GM18505 (cell line): ENCODE results near the gene PHAF1.

Experiments
- ATAC-seq: cut with Tn5 transposase; IDR thresholded peaks from one replicate; pipeline ENCODE4 v1.9.1; 2021; ENCODE audit not compliant: unreplicated experiment
- POLR2A ChIP-seq: IDR thresholded peaks from 4 replicates; pipeline ENCODE4 v1.6.1; 2011; ENCODE audit warnings: borderline replicate concordance; ENCODE audit not compliant: insufficient read depth, insufficient read length; ENCODE audit errors: extremely low read depth

Gene PHAF1

DNA sequence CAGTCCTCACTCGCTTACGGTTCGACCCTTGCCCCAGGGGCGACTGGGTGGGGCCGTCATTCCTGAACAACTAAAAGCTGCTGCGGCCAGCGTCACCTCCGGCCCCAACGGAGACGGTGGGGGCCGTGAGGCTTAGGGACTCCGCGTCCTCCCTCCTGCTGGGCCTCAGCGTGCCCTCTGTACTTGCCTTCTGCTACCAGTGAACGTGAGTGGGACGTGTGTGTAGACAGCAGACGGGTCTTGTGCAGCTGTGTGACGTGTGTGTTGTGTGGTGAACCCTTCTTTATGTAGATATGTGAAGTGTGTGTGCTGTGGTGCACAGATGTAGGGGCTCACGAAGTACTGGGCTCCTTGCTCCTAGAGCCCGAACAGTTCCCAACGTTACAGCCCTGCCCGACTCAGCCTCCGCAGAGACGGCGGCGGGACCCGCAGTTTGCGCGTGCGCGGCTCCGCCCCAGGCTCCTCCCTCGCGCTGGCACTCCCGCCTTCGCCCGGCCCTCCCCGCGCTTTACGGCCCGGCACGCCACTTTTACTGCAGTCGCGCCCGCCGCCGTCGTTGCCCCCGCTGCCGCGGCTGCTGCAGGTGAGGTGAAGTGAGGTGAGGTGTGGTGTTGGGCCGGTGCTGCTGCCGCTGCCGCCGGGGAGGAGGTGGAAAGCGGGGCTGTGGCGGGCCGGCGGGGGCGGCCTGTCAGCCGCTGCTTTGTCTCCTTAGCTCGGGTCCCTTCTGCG lies at the start of gene PHAF1:
TSS of gene PHAF1 (plus strand) at position 535 of the 729 bp plus-strand sequence. CDS start 235 bp downstream, outside the sequence.
- ATAC-seq = peak; percentile 82

DNA sequence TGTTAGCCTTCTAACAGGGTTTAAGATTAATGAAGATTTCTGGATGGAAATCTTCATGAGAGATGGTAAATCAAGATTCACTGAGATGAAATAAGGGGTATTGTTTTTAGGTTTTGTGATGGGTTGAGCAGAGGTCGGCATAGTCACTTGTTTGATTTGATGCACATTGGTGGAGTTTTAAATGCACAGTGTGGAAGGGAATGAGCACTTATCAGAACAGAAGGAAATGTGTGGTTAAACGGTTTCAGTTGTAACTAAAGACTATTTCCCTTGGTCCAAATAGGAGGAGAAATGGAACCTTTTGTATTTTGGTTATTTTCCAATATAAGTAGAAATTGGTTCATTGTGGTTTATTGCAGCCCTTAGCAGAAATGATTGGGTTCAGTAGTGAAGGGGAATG lies 46.7 kb upstream of the PHAF1 start:
- ATAC-seq = no peak
- TF ChIP-seq POLR2A = no peak

More for the DNA sequence above, at the start of gene PHAF1:
- peak; percentile 88 for TF ChIP-seq POLR2A

DNA sequence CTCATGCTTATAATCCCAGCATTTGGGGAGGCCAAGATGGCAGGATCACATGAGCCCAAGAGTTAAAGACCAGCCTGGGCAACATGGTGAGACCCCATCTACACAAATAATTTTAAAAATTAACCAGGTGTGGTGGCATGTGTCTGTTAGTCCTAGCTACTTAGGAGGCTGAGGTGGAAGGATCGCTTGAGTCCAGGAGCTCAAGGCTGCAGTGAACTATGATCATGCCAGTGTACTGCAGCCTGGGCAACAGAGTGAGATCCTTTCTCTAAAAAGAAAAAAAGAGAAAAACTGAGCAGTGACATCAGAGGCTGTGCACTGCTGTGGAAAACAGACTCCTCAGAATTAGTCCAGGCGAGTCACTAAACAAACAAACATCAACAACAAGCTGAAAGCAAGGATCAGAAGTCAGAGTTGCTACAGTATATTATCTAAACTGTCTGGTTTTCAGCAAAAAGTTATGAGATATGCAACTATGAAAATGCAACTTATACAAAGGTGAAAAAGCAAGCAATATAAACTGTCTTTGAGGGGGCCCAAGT lies 41.5 kb upstream of the PHAF1 start:
- no peak for ATAC-seq
- TF ChIP-seq POLR2A = no peak

DNA sequence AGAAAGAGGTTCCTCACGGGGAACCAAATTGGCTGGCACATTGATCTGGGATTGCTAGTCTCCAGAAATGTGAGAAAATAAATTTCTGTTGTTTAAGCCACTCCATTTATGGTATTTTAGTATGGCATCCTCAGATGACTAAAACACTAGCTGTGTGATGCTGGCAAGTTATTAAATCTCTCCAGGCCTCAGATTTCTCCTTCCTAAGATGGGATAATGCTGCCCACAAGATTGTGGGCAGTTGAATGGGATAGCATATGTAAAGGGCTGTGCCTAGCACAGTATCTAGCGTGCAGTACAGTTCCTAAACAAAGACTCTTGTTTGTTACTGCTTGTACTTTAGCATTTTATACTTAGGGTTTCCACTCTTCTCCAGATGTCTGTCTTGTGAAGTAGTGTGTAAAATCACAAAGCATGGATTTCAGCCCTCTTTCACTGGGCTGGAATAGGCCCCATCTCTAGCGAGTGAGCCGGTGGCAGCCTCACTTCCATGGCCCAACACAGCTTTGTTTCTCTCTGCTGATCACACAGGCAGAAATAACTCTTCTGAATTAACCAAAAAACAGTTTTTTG lies 38.2 kb upstream of the PHAF1 start:
- no peak for ATAC-seq
- no peak for TF ChIP-seq POLR2A

DNA sequence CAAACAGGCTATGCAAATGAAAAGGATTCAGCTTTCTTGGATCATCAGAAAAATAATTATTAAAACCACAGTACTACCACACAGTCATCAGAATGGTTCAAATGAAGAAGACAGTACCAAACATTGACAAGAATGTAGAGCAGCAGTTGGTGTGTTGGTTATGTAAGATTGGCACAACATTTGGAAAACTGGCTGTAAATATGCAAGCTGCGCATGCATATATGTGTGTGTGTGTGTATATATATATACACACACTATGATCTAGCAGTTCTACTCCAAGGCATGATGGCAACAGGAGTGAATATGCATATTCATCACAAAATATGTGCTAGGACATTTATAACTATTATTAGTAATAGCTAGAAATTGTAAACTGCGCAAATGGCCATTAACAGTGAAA lies 34.4 kb upstream of the PHAF1 start:
- no peak for ATAC-seq
- no peak for TF ChIP-seq POLR2A

DNA sequence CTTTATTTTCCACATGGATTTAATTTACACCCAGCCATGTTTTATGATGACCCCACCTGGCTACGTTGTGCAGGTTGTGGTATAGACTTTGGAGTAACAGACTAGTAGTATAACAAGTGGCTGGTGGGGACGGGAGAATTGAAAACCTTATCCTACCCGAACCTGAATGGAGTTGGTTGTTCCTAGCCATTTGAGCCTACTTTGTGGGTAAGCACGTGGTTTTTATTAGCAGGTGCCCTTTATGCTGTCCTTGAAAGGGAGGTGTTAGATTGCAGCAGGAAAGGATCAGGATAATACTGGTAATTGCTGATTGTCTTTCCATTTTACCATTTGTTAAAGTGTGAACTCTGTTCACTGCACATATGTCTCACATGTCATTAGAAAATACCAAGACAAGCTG lies 31.9 kb upstream of the PHAF1 start:
- no peak for TF ChIP-seq POLR2A
- no peak for ATAC-seq

DNA sequence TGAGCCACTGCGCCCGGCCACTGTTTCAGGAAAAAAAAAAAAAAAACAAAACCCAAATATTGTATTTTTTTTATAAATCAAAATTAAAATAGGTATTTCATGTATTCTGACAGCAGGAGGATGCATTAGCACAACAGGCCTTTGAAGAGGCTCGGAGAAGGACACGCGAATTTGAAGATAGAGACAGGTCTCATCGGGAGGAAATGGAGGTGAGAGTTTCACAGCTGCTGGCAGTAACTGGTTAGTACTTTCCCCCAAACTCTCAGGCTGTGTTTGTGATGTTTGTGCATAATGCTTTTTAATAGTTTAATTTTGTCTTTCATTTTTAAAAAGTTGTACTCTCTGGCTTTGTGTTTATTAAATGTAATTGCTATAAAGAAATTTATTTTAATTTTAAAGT lies 27.6 kb upstream of the PHAF1 start:
- ATAC-seq = no peak
- no peak for TF ChIP-seq POLR2A

DNA sequence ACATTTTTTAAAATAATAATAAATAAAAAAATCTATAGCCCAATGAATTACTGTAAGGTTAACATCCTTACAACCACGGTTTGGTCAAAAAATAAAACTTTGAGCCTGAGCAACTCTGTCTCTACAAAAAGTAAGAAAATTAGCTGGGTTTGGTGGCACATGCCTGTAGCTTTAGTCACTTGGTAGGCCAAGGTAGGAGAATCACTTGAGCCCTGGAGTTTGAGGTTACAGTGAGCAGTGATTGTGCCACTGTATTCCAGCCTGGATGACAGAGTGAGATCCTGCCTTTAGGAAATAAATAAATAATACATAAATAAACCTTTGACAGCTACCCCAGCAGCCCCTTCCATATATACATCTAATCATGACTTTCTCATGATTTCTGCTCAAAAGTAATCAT lies 26.9 kb upstream of the PHAF1 start:
- TF ChIP-seq POLR2A = no peak
- no peak for ATAC-seq

DNA sequence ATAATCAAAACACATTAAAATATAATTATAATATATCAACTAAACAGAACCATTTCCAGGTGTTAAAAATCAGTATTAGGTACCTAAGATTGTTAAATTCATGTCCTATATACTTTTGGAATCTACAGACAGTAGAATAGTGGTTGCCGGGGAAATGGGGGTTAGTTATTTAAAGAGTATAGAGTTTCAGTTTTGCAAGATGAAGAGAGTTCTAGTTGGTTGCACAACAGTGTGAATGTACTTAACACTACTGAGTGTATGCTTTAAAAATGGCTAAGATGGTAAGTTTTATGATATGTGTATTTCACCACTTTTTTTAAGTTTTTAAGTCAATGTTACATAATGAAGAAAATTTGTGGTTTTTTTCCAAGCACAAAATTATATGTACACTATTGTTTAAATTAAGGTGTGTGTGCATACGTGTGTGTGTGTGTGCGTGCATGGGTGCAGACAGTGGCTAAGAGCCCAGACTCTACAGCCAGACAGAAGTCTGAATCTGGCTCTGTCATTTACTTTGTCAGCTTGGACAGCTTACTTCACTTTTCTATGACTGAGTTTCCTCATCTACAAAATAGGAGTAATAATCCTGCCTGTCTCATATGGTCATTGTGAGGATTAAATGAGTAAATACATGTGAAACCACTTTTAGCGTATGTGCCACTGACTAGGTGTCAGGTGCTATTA lies 25.3 kb upstream of the PHAF1 start:
- TF ChIP-seq POLR2A = no peak
- no peak for ATAC-seq

DNA sequence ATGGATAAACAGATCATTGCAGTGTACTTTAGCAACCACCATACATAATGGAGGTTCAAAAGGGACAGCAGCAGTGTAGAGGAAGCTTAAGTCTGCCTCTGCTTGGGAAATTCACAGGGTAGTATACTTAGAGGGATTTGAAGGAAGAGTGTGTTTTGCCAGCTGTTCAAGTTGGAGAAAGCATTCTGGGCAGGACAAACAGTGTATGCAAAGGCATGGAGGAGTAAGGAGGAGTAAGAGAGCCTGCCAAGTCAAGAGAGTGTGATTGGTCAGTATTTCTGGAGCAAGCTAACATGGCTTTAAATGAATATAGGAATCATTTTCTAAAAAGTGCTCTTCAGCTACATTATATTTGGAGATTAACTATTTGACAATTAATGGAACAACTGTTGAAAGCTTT lies 22.9 kb upstream of the PHAF1 start:
- no peak for ATAC-seq

DNA sequence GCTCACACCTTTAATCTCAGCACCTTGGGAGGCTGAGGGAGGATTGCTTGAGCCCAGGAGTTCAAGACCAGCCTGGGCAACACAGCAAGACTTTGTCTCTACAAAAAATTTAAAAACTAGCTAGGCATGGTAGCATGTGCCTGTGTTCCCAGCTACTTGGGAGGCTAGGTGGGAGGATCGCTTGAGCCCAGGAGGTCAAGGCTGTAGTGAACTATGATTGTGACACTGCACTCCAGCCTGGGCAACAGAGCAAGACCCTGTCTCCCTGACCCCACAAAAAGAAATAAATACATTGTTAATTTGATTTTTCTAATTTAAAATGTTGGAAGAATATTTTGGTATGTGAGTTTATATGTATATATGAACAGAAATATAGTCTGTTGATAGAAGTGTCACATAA lies 22.4 kb upstream of the PHAF1 start:
- no peak for ATAC-seq
- no peak for TF ChIP-seq POLR2A

More for the DNA sequence above, 22.9 kb upstream of the PHAF1 start:
- TF ChIP-seq POLR2A = no peak

DNA sequence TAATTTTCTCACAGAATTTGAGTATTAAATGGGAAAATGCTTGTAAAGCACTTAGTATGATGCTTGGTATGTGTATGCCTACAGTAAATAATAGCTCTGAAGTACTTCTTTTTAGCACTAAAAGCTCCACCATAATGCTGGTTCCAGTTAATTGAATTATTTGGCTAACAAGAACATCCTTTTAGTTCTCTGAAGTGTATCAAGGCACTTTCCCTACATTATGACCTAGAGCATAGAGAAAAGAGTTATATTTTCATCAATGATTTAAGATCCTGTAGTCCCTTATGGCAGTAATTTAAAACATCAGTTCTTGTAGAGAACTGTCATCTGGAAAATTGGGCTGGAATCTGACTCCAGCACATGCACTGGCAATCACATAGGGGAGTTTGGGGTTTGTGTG lies 21.9 kb upstream of the PHAF1 start:
- ATAC-seq = no peak
- no peak for TF ChIP-seq POLR2A

DNA sequence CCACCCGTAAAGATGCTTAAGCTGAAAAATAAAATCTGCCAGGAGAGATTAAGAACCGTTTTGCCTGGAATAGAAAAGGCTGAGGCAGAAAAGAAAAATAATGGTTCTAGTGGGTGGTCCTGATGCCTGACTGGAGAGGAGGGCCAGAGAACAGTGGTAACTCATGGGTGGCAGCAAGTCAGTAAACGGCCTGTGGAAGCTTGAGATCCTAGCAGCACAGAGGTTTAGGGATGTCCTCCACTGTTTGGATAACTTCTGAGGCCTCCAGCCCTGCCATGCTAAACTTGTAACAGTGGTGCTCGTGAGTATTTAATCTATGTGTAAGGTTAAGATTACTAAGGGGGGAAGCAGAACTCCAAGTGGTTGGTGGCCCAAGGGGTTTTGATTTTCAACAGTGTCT lies 21.2 kb upstream of the PHAF1 start:
- ATAC-seq = no peak
- TF ChIP-seq POLR2A = no peak

DNA sequence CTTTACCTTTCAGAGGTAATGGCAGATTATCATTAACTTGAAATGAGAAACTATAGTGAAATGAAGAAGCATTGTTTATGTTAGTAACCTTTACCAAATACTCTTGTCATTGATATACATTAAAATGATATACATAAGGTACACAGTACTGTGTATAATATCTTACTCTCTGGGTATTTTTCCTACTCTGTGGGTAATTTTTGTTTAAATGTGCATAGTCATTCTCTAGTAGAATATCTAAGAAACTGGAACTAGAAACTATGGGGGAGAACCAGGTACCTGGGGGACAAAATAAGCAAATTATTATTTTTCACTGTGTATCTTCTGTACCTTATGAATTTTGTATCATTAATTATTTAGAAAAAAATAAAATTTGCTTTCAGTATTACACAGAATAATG lies 20.6 kb upstream of the PHAF1 start:
- no peak for TF ChIP-seq POLR2A
- ATAC-seq = no peak
